HAP-1 (cell line): ENCODE results near the gene ASTN2.
"Not testable (repeated sequence)": the region's sequence is repeated elsewhere in the genome, so short reads cannot be mapped to it uniquely, and the experiment has no call there.

Experiments used
- DNase-seq, 2 experiments: peaks; one replicate each; pipeline ENCODE4 v3.0.0-alpha.2; 2016 to 2020; ENCODE audit warnings: low spot score in 2 of 2
- H3K27me3 ChIP-seq: fragments of 250-450 bp; sonication (Bioruptor Pico); 2 replicates; pipeline ENCODE4 v1.5.1; 2020; ENCODE audit warnings: low read depth, mild to moderate bottlenecking, moderate library complexity
- H3K36me3 ChIP-seq: fragments of 250-450 bp; sonication (Bioruptor Pico); replicated peaks from 2 replicates; pipeline ENCODE4 v1.5.1; 2020; ENCODE audit warnings: mild to moderate bottlenecking
- H3K4me1 ChIP-seq: fragments of 250-450 bp; sonication (Bioruptor Pico); 2 replicates; pipeline ENCODE4 v1.5.1; 2020; ENCODE audit warnings: mild to moderate bottlenecking
- H3K4me3 ChIP-seq: fragments of 250-450 bp; sonication (Bioruptor Pico); 2 replicates; pipeline ENCODE4 v1.5.1; 2020; ENCODE audit warnings: mild to moderate bottlenecking, moderate library complexity
- H3K9me3 ChIP-seq: fragments of 250-450 bp; sonication (Bioruptor Pico); 2 replicates; pipeline ENCODE4 v1.5.1; 2020; ENCODE audit warnings: mild to moderate bottlenecking, moderate library complexity
- in situ Hi-C: fragments of 300-500 bp; cut with MboI; formaldehyde crosslinking; loops from 3 replicates; pipeline ENCODE4 v1.14.3; 2020; ENCODE audit warnings: low sequenced_read_pairs, inconsistent platforms, mixed read lengths

The ASTN2 gene

DNA sequence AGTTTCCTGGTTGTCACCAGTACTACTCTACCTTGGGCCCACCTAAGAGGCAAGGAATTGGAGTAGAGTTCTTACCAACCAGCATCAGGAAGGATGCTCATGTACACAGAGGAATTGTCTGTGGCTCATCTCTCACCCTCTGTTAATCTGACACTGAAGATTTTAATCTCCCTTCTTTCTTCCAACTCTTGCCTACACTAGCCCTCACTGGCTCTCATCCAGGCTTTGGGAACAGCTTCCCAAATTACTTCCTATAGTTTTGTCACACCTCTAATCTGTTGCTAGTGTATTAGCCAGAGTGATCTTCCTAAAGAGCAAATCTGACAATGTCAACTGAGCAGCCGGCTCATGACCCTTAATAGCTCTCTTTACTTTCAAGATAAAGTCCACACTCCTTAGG is 946.5 kb downstream of the ASTN2 start:
- H3K4me3 ChIP-seq: no peak overlapping the region
- H3K9me3 ChIP-seq: no peaks in the 10 kb centered on the region
- H3K4me1 ChIP-seq: peaks cover 20% of the 10 kb centered on the region
- in situ Hi-C loops: no loop called here
- no peak for DNase-seq
- H3K27me3 ChIP-seq: no peaks in the 10 kb centered on the region
- H3K36me3 ChIP-seq: no peaks in the 10 kb centered on the region

- Histone ChIP-seq H3K4me3 (no peak overlapping the region), H3K27me3 (no peaks in the 10 kb centered on the region), H3K9me3 (no peaks in the 10 kb centered on the region), H3K4me1 (peaks cover 20% of the 10 kb centered on the region), H3K36me3 (no peaks in the 10 kb centered on the region)
- in situ Hi-C loops: no loop called here
- peak in 1 of 2 experiments; percentile 61 for DNase-seq
Measured at GRCh38 chr9:116467740-116468351, 947.0 kb downstream of the ASTN2 start.

GRCh38 chr9:116466271-116467235 is 948.3 kb downstream of the ASTN2 start:
- H3K4me3 ChIP-seq: no peak overlapping the region
- in situ Hi-C loops: no loop called here
- H3K9me3 ChIP-seq: no peaks in the 10 kb centered on the region
- H3K27me3 ChIP-seq: no peaks in the 10 kb centered on the region
- DNase-seq: no peak
- H3K36me3 ChIP-seq: no peaks in the 10 kb centered on the region
- peaks cover 13% of the 10 kb centered on the region for H3K4me1 ChIP-seq

DNA sequence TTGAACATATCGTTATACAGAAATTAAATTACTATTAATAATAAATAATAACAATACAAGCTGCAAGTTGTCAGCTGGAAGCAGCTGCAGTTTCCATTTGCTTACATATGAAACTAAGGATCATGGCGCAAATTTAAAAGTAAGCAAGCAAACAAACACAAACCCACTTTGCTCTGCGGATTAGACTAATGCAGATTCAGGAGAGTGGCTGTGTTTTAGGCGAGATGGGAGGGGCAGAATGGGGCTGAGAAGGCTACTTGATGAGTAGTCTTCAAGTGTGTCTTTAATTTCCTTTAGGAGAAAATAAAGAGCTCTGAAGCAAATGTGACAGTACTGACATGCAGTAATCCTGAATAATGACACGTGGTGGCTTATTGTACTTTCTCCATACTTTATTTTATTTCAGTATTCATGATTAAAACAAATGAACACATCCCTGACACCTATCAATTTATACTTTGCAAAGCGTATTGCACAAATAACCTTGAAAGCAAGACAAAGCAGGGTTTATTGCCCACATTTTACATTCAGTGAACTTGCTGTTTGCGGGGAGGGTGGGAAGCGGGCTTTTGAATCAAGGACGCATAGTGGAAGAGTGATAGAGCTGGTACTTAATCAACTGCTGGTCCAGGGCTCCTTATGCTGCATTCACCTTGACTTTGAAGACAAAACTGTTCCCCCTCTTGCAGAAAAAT is 949.1 kb downstream of the ASTN2 start:
- DNase-seq: no peak
- in situ Hi-C loops: no loop called here
- no peaks in the 10 kb centered on the region for H3K9me3 ChIP-seq
- peaks cover 6% of the 10 kb centered on the region for H3K4me1 ChIP-seq
- no peaks in the 10 kb centered on the region for H3K27me3 ChIP-seq
- H3K4me3 ChIP-seq: no peak overlapping the region
- no peaks in the 10 kb centered on the region for H3K36me3 ChIP-seq

GRCh38 chr9:116464987-116465571 is 949.8 kb downstream of the ASTN2 start:
- Histone ChIP-seq H3K9me3 (no peaks in the 10 kb centered on the region), H3K4me3 (no peak overlapping the region), H3K36me3 (no peaks in the 10 kb centered on the region), H3K27me3 (no peaks in the 10 kb centered on the region), H3K4me1 (peaks cover 5% of the 10 kb centered on the region; the same call in 1 of the 2 replicates)
- DNase-seq: no peak
- in situ Hi-C loops: no loop called here

DNA sequence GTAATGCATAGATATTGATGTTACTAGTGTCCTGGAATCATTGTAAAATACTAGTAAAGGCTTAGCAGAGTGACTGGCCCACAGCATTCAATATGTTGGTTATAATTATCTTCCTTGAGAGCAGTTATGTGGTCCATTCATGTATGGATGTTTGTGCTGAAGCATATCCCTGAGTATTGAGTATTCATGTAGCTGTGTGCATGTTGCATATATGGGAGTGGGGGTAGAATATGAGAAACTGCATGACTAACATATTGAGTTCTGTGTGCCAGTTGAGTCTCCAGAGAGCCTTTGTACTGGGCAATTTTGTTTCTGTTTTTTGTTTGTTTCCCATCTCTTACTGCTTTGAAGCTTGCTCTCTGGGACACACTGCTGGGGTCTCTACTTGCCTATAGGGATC is 950.4 kb downstream of the ASTN2 start:
- Histone ChIP-seq H3K4me3 (no peak overlapping the region), H3K27me3 (0 out of 2 replicates have a peak, but pooled peaks cover 2% of the 10 kb centered on the region), H3K9me3 (no peaks in the 10 kb centered on the region), H3K4me1 (peaks cover 5% of the 10 kb centered on the region; the same call in 1 of the 2 replicates), H3K36me3 (no peaks in the 10 kb centered on the region)
- in situ Hi-C loops: no loop called here
- no peak for DNase-seq

GRCh38 chr9:116461632-116462031 is 953.2 kb downstream of the ASTN2 start:
- Histone ChIP-seq H3K27me3 (0 out of 2 replicates have a peak, but pooled peaks cover 2% of the 10 kb centered on the region), H3K9me3 (peaks cover 2% of the 10 kb centered on the region; the same call in 1 of the 2 replicates), H3K4me3 (no peak overlapping the region), H3K36me3 (no peaks in the 10 kb centered on the region), H3K4me1 (no peaks in the 10 kb centered on the region)
- DNase-seq: no peak
- in situ Hi-C loops: no loop called here

DNA sequence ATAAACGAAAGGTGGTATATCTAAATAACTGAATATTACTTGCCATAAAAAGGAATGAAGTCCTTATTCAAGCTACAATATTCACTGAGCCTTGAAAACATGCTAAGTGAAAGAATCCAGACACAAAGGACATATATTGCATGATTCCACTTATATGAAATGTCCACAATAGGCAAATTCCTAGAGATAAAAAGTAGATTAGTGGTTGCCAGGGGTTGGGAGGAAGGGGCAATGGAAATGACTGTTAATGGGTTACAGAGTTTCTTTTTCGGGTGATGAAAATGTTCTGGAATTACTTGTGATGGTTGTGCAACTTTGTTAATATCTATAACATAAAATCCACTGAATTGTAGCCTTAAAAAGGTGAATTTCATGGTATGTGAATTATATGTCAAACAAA is 954.8 kb downstream of the ASTN2 start:
- Histone ChIP-seq H3K9me3 (peaks cover 2% of the 10 kb centered on the region; the same call in 1 of the 2 replicates), H3K27me3 (0 out of 2 replicates have a peak, but pooled peaks cover 2% of the 10 kb centered on the region), H3K4me1 (no peaks in the 10 kb centered on the region), H3K4me3 (no peak overlapping the region), H3K36me3 (no peaks in the 10 kb centered on the region)
- in situ Hi-C loops: no loop called here
- no peak for DNase-seq

GRCh38 chr9:116459576-116459975 is 955.3 kb downstream of the ASTN2 start:
- in situ Hi-C loops: no loop called here
- H3K4me3 ChIP-seq: no peak overlapping the region
- H3K36me3 ChIP-seq: no peaks in the 10 kb centered on the region
- H3K9me3 ChIP-seq: peaks cover 2% of the 10 kb centered on the region; the same call in 1 of the 2 replicates
- H3K4me1 ChIP-seq: no peaks in the 10 kb centered on the region
- DNase-seq: no peak
- H3K27me3 ChIP-seq: 0 out of 2 replicates have a peak, but pooled peaks cover 2% of the 10 kb centered on the region

DNA sequence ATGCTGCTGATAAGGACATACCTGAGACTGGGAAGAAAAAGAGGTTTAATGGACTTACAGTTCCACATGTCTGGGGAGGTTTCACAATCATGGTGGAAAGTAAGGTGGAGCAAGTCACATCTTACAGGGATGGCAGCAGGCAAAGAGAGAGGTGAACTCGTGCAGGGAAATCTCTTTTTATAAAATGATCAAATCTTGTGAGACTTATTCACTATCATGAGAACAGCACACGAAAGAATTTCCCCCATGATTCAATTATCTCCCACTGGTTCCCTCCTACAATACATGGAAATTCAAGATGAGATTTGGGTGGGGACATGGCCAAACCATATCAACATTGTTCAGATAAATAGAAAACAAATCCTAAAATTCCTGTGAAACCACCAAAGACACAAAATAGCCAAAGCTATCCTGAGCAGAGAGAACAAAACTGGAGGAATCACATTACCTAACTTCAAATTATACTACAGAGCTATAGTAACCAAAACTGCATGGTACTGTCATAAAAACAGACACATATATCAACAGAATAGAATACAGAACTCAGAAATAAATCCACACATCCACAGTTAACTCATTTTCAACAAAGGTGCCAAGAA is 958.3 kb downstream of the ASTN2 start:
- no peak for DNase-seq
- Histone ChIP-seq H3K36me3 (no peaks in the 10 kb centered on the region), H3K4me1 (no peaks in the 10 kb centered on the region), H3K4me3 (no peak overlapping the region), H3K9me3 (peaks cover 2% of the 10 kb centered on the region; the same call in 1 of the 2 replicates), H3K27me3 (0 out of 2 replicates have a peak, but pooled peaks cover 2% of the 10 kb centered on the region)
- in situ Hi-C loops: no loop called here

GRCh38 chr9:116454539-116454938 is 960.3 kb downstream of the ASTN2 start:
- in situ Hi-C loops: not testable (repeated sequence)

DNA sequence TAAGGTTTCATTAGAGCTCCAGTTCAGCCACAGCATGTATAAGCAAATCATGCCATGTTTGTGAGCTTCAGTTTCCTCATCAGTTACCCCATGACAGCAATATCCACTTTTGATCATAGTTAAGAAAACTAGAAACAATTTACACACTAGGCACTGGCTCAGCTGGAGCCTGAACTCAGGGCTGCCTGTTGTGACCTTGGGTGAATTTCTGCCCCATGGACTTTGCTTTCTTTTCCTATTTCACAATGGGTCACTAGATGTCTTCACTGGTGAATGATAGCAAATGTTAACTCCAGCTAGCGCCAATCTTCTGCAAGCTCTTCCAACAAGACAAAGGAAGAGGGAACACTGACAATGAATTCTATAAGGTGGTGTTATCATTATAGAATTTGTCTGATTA is 961.1 kb downstream of the ASTN2 start:
- DNase-seq: no peak
- peaks cover 2% of the 10 kb centered on the region; the same call in 1 of the 2 replicates for H3K9me3 ChIP-seq
- no peak overlapping the region for H3K4me3 ChIP-seq
- in situ Hi-C loops: no loop called here
- no peaks in the 10 kb centered on the region for H3K4me1 ChIP-seq
- no peaks in the 10 kb centered on the region for H3K27me3 ChIP-seq
- H3K36me3 ChIP-seq: no peaks in the 10 kb centered on the region

More at GRCh38 chr9:116454539-116454938, 960.3 kb downstream of the ASTN2 start:
- not testable (repeated sequence) for DNase-seq, H3K4me3 ChIP-seq, H3K9me3 ChIP-seq, H3K4me1 ChIP-seq, H3K27me3 ChIP-seq, H3K36me3 ChIP-seq

DNA sequence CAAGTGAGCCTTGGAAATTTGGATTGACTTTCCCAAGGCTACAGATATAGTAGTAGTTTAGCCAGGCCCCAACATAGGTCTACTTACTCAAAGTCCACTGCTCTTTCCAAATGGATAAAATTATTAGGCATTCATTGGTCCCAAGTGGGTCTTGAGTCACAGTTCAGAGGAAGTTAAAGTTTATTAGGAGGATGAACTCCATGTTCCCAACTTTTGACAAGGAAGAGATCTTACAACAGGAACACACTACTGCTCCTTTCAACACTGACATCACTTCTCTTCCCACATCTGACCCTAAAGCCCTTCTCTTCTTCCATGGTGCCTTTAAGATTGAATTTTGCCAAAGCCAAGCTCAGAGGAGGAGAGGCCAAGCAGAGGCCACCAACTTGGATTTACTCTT is 962.2 kb downstream of the ASTN2 start:
- peaks cover 2% of the 10 kb centered on the region; the same call in 1 of the 2 replicates for H3K9me3 ChIP-seq
- no peaks in the 10 kb centered on the region for H3K4me1 ChIP-seq
- in situ Hi-C loops: no loop called here
- H3K36me3 ChIP-seq: no peaks in the 10 kb centered on the region
- no peaks in the 10 kb centered on the region for H3K27me3 ChIP-seq
- no peak overlapping the region for H3K4me3 ChIP-seq
- DNase-seq: no peak
